Right lobe of liver (tissue), 4 donors: ENCODE measurements around the gene ERRFI1.

Source experiments
- POLR2A ChIP-seq: fragments of 450-650 bp; IDR thresholded peaks from one replicate; pipeline ENCODE4 v1.6.1; 2017; ENCODE audit warnings: antibody characterized with exemption, mild to moderate bottlenecking
- TF ChIP-seq, protein P1 (sequence below), 4 donors: fragments of 200-600 bp in 3 of 4; fragments of 450-650 bp in 1 of 4; IDR thresholded peaks; one replicate each; pipeline versions ENCODE4 v1.5.1 to v1.8.0; 2016 to 2022; ENCODE audit warnings: antibody characterized with exemption in 4 of 4, mild to moderate bottlenecking in 2 of 4
- donor health status: DM: no; HTN: no; CAD: no.
- donor health status: DM: no; HTN: no; CAD: no.
- donor health status: DM: no; HTN: yes; CAD: no.

DNA sequence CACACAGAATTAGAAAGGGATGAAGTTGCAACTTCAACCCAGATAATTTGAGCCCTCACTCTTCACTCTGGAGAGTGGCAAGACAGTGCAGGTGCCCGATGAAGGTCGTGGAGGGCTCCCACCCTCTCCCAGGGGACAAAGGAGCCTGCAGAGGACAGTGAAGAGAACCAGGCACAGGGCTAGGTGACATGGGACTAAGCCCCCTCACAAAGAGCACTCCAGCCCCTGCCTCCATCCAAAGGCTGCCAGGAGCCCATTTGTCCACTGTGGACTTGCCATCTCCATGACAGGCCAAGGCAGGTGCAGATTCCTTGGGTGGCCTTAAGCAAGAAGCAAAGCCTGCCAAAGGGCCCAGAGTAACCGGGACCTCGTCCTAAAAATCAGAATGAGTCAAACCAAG, 15.1 kb downstream of the ERRFI1 start:
- TF ChIP-seq, protein P1, sequence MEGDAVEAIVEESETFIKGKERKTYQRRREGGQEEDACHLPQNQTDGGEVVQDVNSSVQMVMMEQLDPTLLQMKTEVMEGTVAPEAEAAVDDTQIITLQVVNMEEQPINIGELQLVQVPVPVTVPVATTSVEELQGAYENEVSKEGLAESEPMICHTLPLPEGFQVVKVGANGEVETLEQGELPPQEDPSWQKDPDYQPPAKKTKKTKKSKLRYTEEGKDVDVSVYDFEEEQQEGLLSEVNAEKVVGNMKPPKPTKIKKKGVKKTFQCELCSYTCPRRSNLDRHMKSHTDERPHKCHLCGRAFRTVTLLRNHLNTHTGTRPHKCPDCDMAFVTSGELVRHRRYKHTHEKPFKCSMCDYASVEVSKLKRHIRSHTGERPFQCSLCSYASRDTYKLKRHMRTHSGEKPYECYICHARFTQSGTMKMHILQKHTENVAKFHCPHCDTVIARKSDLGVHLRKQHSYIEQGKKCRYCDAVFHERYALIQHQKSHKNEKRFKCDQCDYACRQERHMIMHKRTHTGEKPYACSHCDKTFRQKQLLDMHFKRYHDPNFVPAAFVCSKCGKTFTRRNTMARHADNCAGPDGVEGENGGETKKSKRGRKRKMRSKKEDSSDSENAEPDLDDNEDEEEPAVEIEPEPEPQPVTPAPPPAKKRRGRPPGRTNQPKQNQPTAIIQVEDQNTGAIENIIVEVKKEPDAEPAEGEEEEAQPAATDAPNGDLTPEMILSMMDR (IDR thresholded peaks at IDR 0.05), result no peak
- TF ChIP-seq POLR2A, result no peak
